M059J (cell line): Measurements from ENCODE around the gene CWC27. TPM values are rescaled to one million over a fixed set of nuclear protein-coding genes. Genes with fewer than 3 reads are reported as not detected.

Experiments used
- total RNA-seq: library from RNA; depleted of rRNA; stranded (reverse); fragments of >200 nt; shearing (Covaris generic); gene quantifications from 2 replicates; pipeline ENCODE4 v1.2.3, GENCODE V29; 2014; rRNA removed

The CWC27 gene
- total RNA-seq, 1 experiment from 2014 or later = 10.6 TPM

Other genes with a start within 250 kb of the CWC27 start
- not detected in 2 replicates for gene SHISAL2B, start 78.4 kb upstream of the CWC27 start, total RNA-seq
- 4.1 and 7.6 TPM in 2 replicates for gene SREK1IP1, start 239 bp upstream of the CWC27 start, total RNA-seq